GM19239 (cell line): Measurements from ENCODE around the gene DYNLRB1.

ENCODE experiments used
- DNase-seq: peaks from one replicate; pipeline ENCODE4 v3.0.0; 2011; ENCODE audit warnings: low spot score; ENCODE audit not compliant: insufficient read length
- FAIRE-seq: peaks from 2 replicates; lab custom pipeline; 2011; peaks lifted over from hg19 to GRCh38; lab: Jason Lieb, UNC

The DYNLRB1 gene

DNA sequence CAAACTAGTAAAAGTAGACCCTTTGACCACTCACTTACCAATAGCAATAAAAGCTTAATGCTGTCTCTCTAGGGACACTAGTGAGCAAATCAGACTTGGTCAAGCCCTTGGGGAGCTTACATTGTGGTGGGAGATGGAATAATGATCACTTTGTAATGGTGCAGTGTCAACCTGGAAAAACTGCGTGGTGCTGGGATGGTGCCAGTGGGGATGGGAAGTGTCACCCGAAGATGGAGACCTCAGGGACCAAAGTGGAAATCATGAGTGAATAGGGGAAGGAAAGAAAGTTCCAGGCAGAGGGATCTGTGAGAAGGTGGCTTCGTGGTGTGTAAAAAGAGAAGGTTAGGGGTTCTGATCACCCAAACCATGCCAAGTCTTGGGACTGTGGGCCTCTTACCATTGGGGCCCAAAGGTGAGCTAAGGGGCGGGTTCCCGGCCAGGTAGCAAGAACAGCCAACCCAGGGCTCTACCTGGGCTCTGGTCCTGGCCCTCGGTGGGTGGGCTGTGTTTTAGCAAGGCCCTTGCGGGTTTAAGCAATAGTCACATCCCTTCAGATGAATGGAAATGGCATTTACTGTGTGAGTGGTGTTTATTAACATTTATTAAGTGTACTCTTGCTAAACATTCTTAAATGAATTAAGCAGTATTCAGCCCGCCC lies 15.5 kb downstream of the DYNLRB1 start:
- no peak for DNase-seq
- no peak for FAIRE-seq

- DNase-seq: no peak
- no peak for FAIRE-seq
Measured at GRCh38 chr20:34532320-34532719, 16.1 kb downstream of the DYNLRB1 start.

- DNase-seq: no peak
- FAIRE-seq: no peak
Measured at GRCh38 chr20:34532756-34533155, 16.5 kb downstream of the DYNLRB1 start.

DNA sequence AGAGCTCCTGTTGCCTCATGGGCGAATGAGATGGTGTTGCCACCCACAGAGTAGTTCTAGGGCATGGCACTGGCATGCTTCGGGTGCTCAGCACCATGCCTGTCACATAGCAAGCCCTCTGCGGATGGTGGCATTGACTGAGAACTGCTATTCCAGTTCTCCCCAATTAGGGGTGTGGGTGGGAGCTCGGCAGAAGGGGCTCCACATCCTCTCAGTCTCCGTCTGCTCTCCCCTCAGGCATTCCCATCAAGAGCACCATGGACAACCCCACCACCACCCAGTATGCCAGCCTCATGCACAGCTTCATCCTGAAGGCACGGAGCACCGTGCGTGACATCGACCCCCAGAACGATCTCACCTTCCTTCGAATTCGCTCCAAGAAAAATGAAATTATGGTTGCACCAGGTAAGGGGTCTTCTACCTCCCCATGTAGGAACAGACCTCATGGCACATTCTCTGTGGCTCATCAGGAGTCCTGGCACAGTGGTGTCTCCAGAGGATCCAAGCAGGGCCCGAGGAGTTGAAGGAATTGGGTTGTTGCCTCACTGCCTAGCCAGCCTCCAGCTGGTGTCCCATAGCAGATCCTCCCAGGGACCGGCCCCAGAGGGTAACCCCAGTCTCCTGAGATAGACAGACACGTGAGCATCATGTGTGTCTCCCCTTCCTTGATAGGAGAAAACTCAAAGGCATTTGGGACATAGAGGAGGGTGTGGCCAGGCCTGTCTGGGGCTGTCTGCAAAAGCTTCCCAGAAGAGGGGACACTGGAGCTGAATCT lies 18.4 kb downstream of the DYNLRB1 start:
- DNase-seq (no peak), FAIRE-seq (no peak)

DNA sequence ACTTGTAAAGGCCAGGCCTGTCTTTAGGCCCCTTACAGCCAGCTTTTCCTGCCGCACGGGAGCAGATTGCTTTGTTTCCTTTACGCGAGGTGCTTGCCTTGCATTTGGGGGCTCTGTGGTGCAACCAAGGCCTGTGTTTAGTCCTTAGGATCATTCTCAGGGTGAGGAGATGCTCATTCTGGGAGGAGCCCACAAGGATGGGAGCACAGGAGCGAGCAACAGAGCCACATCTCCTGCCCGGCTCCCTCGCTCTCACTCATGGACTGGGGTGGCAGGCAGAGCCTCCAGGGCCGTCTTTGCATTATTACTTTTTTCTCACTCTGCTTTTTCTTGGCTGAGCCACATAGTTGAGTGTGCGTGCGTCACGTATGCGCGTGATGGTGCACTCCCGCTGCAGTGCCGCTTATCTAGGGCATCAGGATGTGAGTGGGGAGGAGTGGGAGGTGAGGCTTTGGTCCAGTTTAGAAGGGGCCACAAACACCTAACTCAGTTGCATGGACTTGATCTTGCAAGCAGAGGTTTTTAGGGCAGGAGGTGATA lies 19.1 kb downstream of the DYNLRB1 start:
- FAIRE-seq (no peak), DNase-seq (no peak)

- no peak for FAIRE-seq
- DNase-seq: no peak
Measured at GRCh38 chr20:34535857-34536256, 19.6 kb downstream of the DYNLRB1 start.

GRCh38 chr20:34536798-34537394 lies 20.7 kb downstream of the DYNLRB1 start:
- FAIRE-seq: no peak
- DNase-seq: no peak

GRCh38 chr20:34537651-34538050 lies 21.4 kb downstream of the DYNLRB1 start:
- DNase-seq: no peak
- FAIRE-seq: no peak

DNA sequence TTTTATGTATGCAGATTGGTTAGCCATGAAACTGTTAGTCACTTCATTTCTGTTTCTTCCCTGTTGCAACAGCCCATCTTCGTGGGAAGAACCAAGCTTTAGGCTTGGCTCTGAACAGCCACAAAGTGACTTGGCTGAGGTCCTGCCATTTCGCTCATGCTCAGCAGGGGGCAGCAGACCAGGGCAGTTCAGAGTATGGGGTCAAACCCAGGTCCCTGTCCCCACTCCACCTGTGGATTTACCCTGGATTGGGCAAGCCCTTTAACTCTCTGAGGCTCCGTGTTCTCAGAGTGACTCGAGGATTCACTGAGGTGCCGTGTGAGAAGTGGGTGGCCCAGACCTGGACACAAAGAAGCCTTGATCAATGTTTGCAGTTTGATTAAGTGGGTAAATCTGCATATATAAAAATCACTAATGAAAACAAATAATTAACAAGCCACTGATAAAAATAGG lies 22.5 kb downstream of the DYNLRB1 start:
- peak; percentile 54 for DNase-seq
- peak; percentile 8 for FAIRE-seq

- DNase-seq (no peak), FAIRE-seq (no peak)
Measured at GRCh38 chr20:34539756-34540155, 23.5 kb downstream of the DYNLRB1 start.

DNA sequence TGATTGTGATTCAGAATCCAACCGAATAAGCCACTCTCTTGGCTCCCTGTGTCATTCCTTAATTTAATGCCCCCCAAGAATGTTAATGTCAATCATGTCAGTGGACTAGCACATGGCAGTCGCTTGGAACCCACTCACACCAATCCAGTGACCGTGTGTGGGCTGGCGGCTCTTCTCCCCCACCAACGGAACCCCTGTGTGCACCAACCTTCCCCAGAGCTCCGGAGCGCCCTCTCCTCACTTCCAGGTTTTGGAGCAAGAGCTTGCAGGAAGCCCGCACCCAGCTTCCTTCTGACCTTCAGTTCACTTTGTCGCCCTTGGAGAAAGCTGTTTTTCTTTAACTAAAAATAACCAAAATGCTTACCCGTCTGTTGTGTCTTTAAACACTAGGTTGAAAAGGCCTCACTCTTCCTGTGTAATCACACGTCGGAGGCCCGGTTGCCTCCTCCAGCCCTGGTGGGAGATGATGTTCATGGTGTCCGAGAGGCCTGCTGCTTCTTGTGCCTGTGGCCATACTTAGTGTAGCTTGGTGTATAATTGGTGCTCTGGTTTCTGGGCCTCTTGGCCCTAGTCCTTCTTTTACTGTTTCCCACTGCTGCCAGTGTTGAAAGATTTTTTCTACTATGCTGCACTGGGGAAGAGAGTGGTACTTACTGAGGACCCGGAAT lies 24.5 kb downstream of the DYNLRB1 start:
- DNase-seq (no peak), FAIRE-seq (no peak)

- no peak for DNase-seq
- FAIRE-seq: no peak
Measured at GRCh38 chr20:34541264-34541901, 25.2 kb downstream of the DYNLRB1 start.

GRCh38 chr20:34541917-34542316 lies 25.7 kb downstream of the DYNLRB1 start:
- no peak for FAIRE-seq
- no peak for DNase-seq

GRCh38 chr20:34542439-34542838 lies 26.2 kb downstream of the DYNLRB1 start:
- no peak for DNase-seq
- FAIRE-seq: no peak

DNA sequence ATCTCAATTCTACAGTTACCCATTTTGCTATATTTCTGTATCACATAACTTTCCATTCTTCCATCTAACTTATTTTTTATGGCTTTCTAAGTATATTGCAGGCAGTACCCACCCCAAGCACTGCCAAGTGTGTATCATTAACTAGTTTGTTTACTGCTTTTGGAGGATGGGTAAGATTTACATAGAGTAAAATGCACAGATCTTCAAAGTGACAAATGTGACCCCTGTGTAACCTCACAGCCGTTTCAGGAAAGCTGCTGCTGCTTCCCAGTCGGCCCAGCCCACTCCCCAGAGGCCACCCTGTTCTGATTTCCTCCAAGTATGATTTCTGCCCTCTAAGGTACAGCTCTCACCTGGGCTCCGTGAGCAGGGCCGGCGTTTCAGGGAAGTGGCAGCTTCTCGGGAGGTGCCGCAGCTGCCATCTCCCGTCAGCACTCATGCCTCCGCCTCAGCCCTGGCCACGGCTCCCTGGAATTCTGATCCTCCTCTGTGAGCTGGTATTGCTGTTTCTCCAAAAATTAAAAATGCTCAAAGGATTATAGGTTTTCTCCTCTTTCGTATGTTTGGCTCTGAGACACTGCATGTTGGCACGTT lies 27.3 kb downstream of the DYNLRB1 start:
- FAIRE-seq (no peak), DNase-seq (no peak)

- DNase-seq (no peak), FAIRE-seq (no peak)
Measured at GRCh38 chr20:34544109-34544796, 28.0 kb downstream of the DYNLRB1 start.

- no peak for FAIRE-seq
- DNase-seq: no peak
Measured at GRCh38 chr20:34546751-34547181, 30.5 kb downstream of the DYNLRB1 start.

- DNase-seq (no peak), FAIRE-seq (no peak)
Measured at GRCh38 chr20:34547844-34548613, 31.8 kb downstream of the DYNLRB1 start.
